ENCODE data around the gene FOXG1. TPM values are rescaled to one million over a fixed set of nuclear protein-coding genes. Genes with fewer than 3 reads are reported as not detected.

FOXG1 gene
- total and polyA plus RNA-seq, 2 of the 4 experiments (the other 2 are of a cell fraction): not detected

GRCh38 chr14:28783664-28784063 lies 17.1 kb downstream of the FOXG1 start:
- no peak overlapping the region for H3K18ac ChIP-seq (ENCODE audit: low read depth, low read length)
- H4K8ac ChIP-seq (ENCODE audit: low read depth in 2 of 2, low read length in 2 of 2): no peak overlapping the region
- H4K20me1 ChIP-seq (ENCODE audit: insufficient read depth, low read length): no peaks in the 10 kb centered on the region
- H2AFZ ChIP-seq (replicated peaks; ENCODE audit: low read length, poor library complexity): no peak overlapping the region
- intact Hi-C loops (cut with micrococcal nuclease): no loop called here
- H2AK9ac ChIP-seq (replicated peaks; ENCODE audit: low read depth, low read length, poor library complexity): no peak overlapping the region
- H3K27ac ChIP-seq (ENCODE audit: insufficient read depth, low read length): no peak overlapping the region
- in situ Hi-C loops (cut with MboI; ENCODE audit: low sequenced_read_pairs): no loop called here
- no peak overlapping the region for H3K56ac ChIP-seq (ENCODE audit: extremely low read depth, insufficient read depth, low read length)
- H3K4me1 ChIP-seq (ENCODE audit: control insufficient read depth, insufficient read depth, low read length): no peaks in the 10 kb centered on the region
- DNase-seq (no peak), ATAC-seq (ENCODE audit: low read depth) (no peak)
- H2AK5ac ChIP-seq (ENCODE audit: low read depth, low read length): no peak overlapping the region
- no peak for TF ChIP-seq ELK1 (IDR thresholded peaks at IDR 0.05; ENCODE audit: borderline replicate concordance, low read depth, low read length)
- no peak for TF ChIP-seq CEBPB (IDR thresholded peaks at IDR 0.05; ENCODE audit: low read depth, low read length)
- TF ChIP-seq FOS (IDR thresholded peaks at IDR 0.05; ENCODE audit: low read depth, low read length): no peak
- no peak for TF ChIP-seq MAFK (IDR thresholded peaks at IDR 0.05; ENCODE audit: low read depth, low read length)
- no peak for TF ChIP-seq NFE2L2 (IDR thresholded peaks at IDR 0.05; ENCODE audit: low read depth, low read length)
- TF ChIP-seq SMC3 (IDR thresholded peaks at IDR 0.05; ENCODE audit: low read depth, low read length): no peak
- no peak for TF ChIP-seq POLR2A (IDR thresholded peaks at IDR 0.05; ENCODE audit: low read depth, low read length)
- no peak for TF ChIP-seq RAD21 (IDR thresholded peaks at IDR 0.05; ENCODE audit: low read length)
- TF ChIP-seq BHLHE40 (IDR thresholded peaks at IDR 0.05; ENCODE audit: low read depth, low read length): no peak
- TF ChIP-seq USF2 (IDR thresholded peaks at IDR 0.05; ENCODE audit: low read depth, low read length): no peak
- H3K9ac ChIP-seq (ENCODE audit: low read depth, low read length): no peak overlapping the region
- no peak overlapping the region for H2BK15ac ChIP-seq (ENCODE audit: low read depth, low read length)
- no peak overlapping the region for H2BK20ac ChIP-seq (ENCODE audit: low read depth, low read length)
- no peaks in the 10 kb centered on the region for H3K79me1 ChIP-seq (ENCODE audit: low read depth in 1 of 2, low read length in 2 of 2)
- BruUV-seq (replicated peaks): no TSS peak
- no peak overlapping the region for H3K4ac ChIP-seq (ENCODE audit: low read depth, low read length)
- no peak overlapping the region for H3K4me2 ChIP-seq (ENCODE audit: low read depth, low read length)
- CTCF ChIA-PET: interaction anchor here (1.2 kb wide), 1 partner anchor 12 kb away, joined by 3 read pairs; no protein-coding TSS in a partner anchor
- peaks cover 22% of the 10 kb centered on the region for H3K27me3 ChIP-seq (ENCODE audit: control insufficient read depth, insufficient read depth, low read length)
- no peaks in the 10 kb centered on the region for H3K9me3 ChIP-seq (ENCODE audit: control insufficient read depth, insufficient read depth, low read length)
- POLR2A ChIA-PET (ENCODE audit: unreplicated experiment): no interaction called here
- no peak overlapping the region for H2BK5ac ChIP-seq (ENCODE audit: low read depth, low read length, poor library complexity, severe bottlenecking)
- no peak overlapping the region for H3K14ac ChIP-seq (replicated peaks; ENCODE audit: low read depth, low read length)
- WGBS, 2 experiments (ENCODE audit: extremely low coverage in 2 of 2, insufficient read length in 1 of 2): no CpG with 5 or more reads among the region's 4 CpGs
- H4K91ac ChIP-seq (ENCODE audit: insufficient read depth, low read depth, low read length): no peak overlapping the region
- no peak overlapping the region for H3K4me3 ChIP-seq (ENCODE audit: insufficient read depth, low read depth, low read length)
- no peak overlapping the region for H3K23ac ChIP-seq (ENCODE audit: low read depth, low read length)
- H2BK120ac ChIP-seq (ENCODE audit: low read depth, low read length): no peak overlapping the region
- H3K36me3 ChIP-seq (ENCODE audit: control insufficient read depth, insufficient read depth, low read length): no peaks in the 10 kb centered on the region
- no peaks in the 10 kb centered on the region for H3K9me1 ChIP-seq (ENCODE audit: insufficient read depth, low read length)
- no peak overlapping the region for H4K5ac ChIP-seq (ENCODE audit: low read depth, low read length)
- dilution Hi-C loops (cut with HindIII; ENCODE audit: low sequenced_read_pairs, unreplicated experiment): no loop called here
